SK-N-SH (cell line): ENCODE data around the gene PPP3R2.

Source experiments
- CHD2 ChIP-seq: fragments of 150-350 bp; IDR thresholded peaks from 2 replicates; pipeline ENCODE4 v1.6.1; 2018; ENCODE audit warnings: low read length; ENCODE audit not compliant: partially characterized antibody
- FOXM1 ChIP-seq: IDR thresholded peaks from 2 replicates; pipeline ENCODE4 v1.4.0; 2012; ENCODE audit warnings: low read depth, mild to moderate bottlenecking
- MXI1 ChIP-seq: IDR thresholded peaks from 2 replicates; pipeline ENCODE4 v1.6.1; 2012; ENCODE audit warnings: mild to moderate bottlenecking, low read depth, low read length, improper control_type of control experiment
- TF ChIP-seq, protein P1 (sequence below): fragments of 200-600 bp; sonication (generic); IDR thresholded peaks from 2 replicates; pipeline ENCODE4 v1.6.1; 2017; ENCODE audit warnings: antibody characterized with exemption, mild to moderate bottlenecking, moderate library complexity

DNA sequence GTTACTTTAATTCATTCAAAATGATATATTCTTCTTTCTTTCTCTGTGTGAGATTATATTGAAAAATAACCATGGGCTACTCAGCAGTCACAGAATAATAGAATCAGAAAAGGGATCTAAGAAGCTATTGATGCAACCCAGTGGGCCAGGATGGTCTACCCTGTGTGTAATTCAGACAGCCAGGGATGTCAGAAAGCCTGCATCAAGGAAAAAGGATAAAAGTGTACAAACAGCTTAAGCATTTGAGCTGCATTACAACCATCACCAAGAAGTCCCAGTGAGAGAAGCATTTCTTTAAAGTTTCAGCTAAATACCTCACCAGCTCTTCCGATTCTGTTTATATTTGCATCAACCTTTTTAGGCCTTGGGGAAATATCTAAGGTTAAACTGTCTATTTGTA lies 37.8 kb upstream of the PPP3R2 start:
- no peak for TF ChIP-seq MXI1
- TF ChIP-seq, protein P1, sequence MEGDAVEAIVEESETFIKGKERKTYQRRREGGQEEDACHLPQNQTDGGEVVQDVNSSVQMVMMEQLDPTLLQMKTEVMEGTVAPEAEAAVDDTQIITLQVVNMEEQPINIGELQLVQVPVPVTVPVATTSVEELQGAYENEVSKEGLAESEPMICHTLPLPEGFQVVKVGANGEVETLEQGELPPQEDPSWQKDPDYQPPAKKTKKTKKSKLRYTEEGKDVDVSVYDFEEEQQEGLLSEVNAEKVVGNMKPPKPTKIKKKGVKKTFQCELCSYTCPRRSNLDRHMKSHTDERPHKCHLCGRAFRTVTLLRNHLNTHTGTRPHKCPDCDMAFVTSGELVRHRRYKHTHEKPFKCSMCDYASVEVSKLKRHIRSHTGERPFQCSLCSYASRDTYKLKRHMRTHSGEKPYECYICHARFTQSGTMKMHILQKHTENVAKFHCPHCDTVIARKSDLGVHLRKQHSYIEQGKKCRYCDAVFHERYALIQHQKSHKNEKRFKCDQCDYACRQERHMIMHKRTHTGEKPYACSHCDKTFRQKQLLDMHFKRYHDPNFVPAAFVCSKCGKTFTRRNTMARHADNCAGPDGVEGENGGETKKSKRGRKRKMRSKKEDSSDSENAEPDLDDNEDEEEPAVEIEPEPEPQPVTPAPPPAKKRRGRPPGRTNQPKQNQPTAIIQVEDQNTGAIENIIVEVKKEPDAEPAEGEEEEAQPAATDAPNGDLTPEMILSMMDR = no peak
- TF ChIP-seq FOXM1 = no peak
- no peak for TF ChIP-seq CHD2
